Common myeloid progenitor, CD34-positive (primary cell): ENCODE data around the gene CUX1.

Source experiments
- CTCF ChIA-PET: fragments of 350-600 bp; sonication (Branson Sonifier 250); formaldehyde crosslinking; loops from one replicate; lab custom pipeline; 2021; ENCODE audit warnings: antibody characterized with exemption; lab: Charles Lee
- POLR2A ChIA-PET: fragments of 350-600 bp; sonication (Branson Sonifier 250); formaldehyde crosslinking; loops from one replicate; lab custom pipeline; 2021; ENCODE audit warnings: antibody characterized with exemption; lab: Charles Lee
- DNase-seq, 3 donors: peaks; one replicate each; pipeline versions ENCODE4 v3.0.0 to v3.0.0-alpha.2; 2013
- H3K27ac ChIP-seq, 2 experiments: 1 replicate in 1 of 2; 2 replicates in 1 of 2; pipeline ENCODE4 v1.7.0; 2013; ENCODE audit warnings: inconsistent platforms in 2 of 2, low read length in 2 of 2, mild to moderate bottlenecking in 2 of 2, low read depth in 1 of 2, moderate library complexity in 1 of 2; ENCODE audit not compliant: severe bottlenecking in 2 of 2, insufficient read depth in 1 of 2, poor library complexity in 1 of 2
- H3K27me3 ChIP-seq, 5 experiments: replicated peaks in 2 of 5; 1 replicate in 3 of 5; 2 replicates in 2 of 5; pipeline versions ENCODE4 v1.6.1 to v1.7.0; 2013; ENCODE audit warnings: low read length in 4 of 5, mild to moderate bottlenecking in 2 of 5, moderate library complexity in 2 of 5, inconsistent platforms in 1 of 5; ENCODE audit not compliant: insufficient read depth in 5 of 5, control insufficient read depth in 4 of 5
- H3K36me3 ChIP-seq, 4 experiments: 1 replicate in 2 of 4; 2 replicates in 2 of 4; pipeline versions ENCODE4 v1.6.1 to v1.7.0; 2013; ENCODE audit warnings: low read length in 3 of 4, control low read depth in 1 of 4, mild to moderate bottlenecking in 1 of 4; ENCODE audit not compliant: control insufficient read depth in 4 of 4, insufficient read depth in 4 of 4
- H3K4me1 ChIP-seq, 4 experiments: 1 replicate in 3 of 4; 2 replicates in 1 of 4; pipeline versions ENCODE4 v1.6.1 to v1.7.1; 2013; ENCODE audit warnings: low read length in 3 of 4, mild to moderate bottlenecking in 3 of 4, control low read depth in 1 of 4, inconsistent platforms in 1 of 4, moderate library complexity in 1 of 4; ENCODE audit not compliant: control insufficient read depth in 4 of 4, insufficient read depth in 4 of 4; ENCODE audit errors: control extremely low read depth in 1 of 4
- H3K4me3 ChIP-seq, 7 experiments: 1 replicate in 4 of 7; 2 replicates in 3 of 7; pipeline versions ENCODE4 v1.5.1 to v1.7.0; 2013; ENCODE audit warnings: mild to moderate bottlenecking in 7 of 7, low read length in 6 of 7, moderate library complexity in 6 of 7, inconsistent platforms in 2 of 7, low read depth in 2 of 7, control low read depth in 1 of 7; ENCODE audit not compliant: insufficient read depth in 4 of 7, control insufficient read depth in 1 of 7; ENCODE audit errors: extremely low read depth in 1 of 7
- H3K9me3 ChIP-seq, 5 experiments: 1 replicate in 4 of 5; 2 replicates in 1 of 5; pipeline versions ENCODE4 v1.6.1 to v1.7.1; 2013; ENCODE audit warnings: low read length in 4 of 5, mild to moderate bottlenecking in 2 of 5, inconsistent platforms in 1 of 5, low read depth in 1 of 5, moderate library complexity in 1 of 5; ENCODE audit not compliant: control insufficient read depth in 4 of 5, insufficient read depth in 2 of 5; ENCODE audit errors: control extremely low read depth in 1 of 5
- WGBS: methylation state at CpG from one replicate; pipeline ENCODE4 v1.1.5; 2013; ENCODE audit not compliant: insufficient coverage; 5-methylcytosine and 5-hydroxymethylcytosine counted together

Gene CUX1

GRCh38 chr7:102147008-102147407 is 329.6 kb downstream of the CUX1 start:
- peak; percentile 64 to 88 (median 85) for DNase-seq
- H3K27me3 ChIP-seq = no peaks in the 10 kb centered on the region
- H3K36me3 ChIP-seq = peaks cover 7 to 13% (median 9%) of the 10 kb centered on the region in 4 experiments
- H3K9me3 ChIP-seq = no peaks in the 10 kb centered on the region
- H3K4me1 ChIP-seq = peaks cover 0 to 11% (median 2%) of the 10 kb centered on the region in 4 experiments
- CTCF ChIA-PET = no interaction called here
- 65% methylated on average over 4 of the region's 10 CpGs for WGBS
- peak overlapping the region in 3 of 7 experiments; percentile 11 to 69 (median 41) for H3K4me3 ChIP-seq
- H3K27ac ChIP-seq = peak overlapping the region in 1 of 2 experiments; percentile 52
- POLR2A ChIA-PET = no interaction called here

- H3K36me3 ChIP-seq = peaks cover 10 to 22% (median 14%) of the 10 kb centered on the region in 4 experiments
- H3K4me3 ChIP-seq = no peak overlapping the region
- WGBS = 99% methylated on average over 8 of the region's 9 CpGs
- peaks cover 0 to 17% (median 4%) of the 10 kb centered on the region in 4 experiments for H3K4me1 ChIP-seq
- H3K27ac ChIP-seq = no peak overlapping the region
- ChIA-PET CTCF (no interaction called here), POLR2A (no interaction called here)
- DNase-seq = no peak
- H3K27me3 ChIP-seq = no peaks in the 10 kb centered on the region
- no peaks in the 10 kb centered on the region for H3K9me3 ChIP-seq
Measured at GRCh38 chr7:102148799-102149198, 331.4 kb downstream of the CUX1 start.

GRCh38 chr7:102149416-102149815 is 332.0 kb downstream of the CUX1 start:
- H3K36me3 ChIP-seq = peaks cover 10 to 25% (median 14%) of the 10 kb centered on the region in 4 experiments
- 97% methylated on average over 11 of the region's 12 CpGs for WGBS
- ChIA-PET CTCF (no interaction called here), POLR2A (no interaction called here)
- H3K4me3 ChIP-seq = no peak overlapping the region
- H3K27ac ChIP-seq = no peak overlapping the region
- H3K27me3 ChIP-seq = no peaks in the 10 kb centered on the region
- DNase-seq = no peak
- H3K9me3 ChIP-seq = no peaks in the 10 kb centered on the region
- peaks cover 0 to 17% (median 4%) of the 10 kb centered on the region in 4 experiments for H3K4me1 ChIP-seq

GRCh38 chr7:102150266-102150665 is 332.8 kb downstream of the CUX1 start:
- ChIA-PET POLR2A (no interaction called here), CTCF (no interaction called here)
- H3K4me1 ChIP-seq = peaks cover 0 to 17% (median 4%) of the 10 kb centered on the region in 4 experiments
- no peak overlapping the region for H3K4me3 ChIP-seq
- H3K9me3 ChIP-seq = no peaks in the 10 kb centered on the region
- H3K27ac ChIP-seq = peak overlapping the region in 1 of 2 experiments; percentile 1
- peaks cover 10 to 22% (median 14%) of the 10 kb centered on the region in 4 experiments for H3K36me3 ChIP-seq
- H3K27me3 ChIP-seq = no peaks in the 10 kb centered on the region
- DNase-seq = no peak
- WGBS = 98% methylated on average over 14 of the region's 18 CpGs

DNA sequence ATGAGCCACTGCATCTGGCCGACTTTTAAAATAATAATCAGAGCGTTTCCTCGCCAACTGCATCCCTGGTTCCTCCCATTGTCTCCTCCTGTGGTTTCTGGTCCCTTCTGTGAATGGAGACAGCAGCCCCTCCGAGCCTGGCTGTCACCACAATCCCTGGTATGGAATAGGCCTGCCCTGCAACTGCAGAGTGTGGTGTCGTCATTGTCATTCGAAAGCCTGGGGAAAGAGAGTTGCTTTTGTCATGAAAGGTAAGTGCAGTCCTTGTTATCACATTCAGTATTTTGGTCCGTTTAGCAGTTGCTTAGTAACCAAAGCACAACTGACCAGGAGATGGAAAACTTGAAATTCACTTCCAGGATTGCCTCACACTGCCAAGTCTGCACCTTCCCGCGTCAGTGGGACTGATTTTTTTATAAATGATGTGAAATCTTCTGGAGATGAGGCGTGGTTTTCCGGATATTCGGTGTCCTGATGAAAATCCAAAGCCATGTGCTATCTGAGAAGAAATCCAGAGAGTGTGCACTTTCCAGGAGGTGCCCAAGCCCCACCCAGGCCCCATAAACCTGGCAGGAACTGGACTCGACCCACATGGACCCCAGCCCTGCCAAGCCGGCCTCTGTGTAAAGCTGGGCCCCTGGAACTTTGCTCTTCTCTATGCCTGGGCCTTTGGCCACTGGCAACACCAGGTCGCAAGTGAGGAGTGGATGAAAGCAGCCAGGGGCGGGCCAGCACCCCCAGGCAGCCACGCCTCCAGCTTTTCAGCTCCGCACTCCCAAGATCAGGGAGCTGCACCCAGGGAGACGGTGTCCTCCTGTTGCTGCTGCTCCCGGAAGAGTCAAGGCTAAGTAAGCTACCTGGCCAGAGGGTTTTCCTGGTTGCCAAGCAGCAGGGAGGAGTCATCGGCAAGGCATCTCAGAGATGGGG is 335.5 kb downstream of the CUX1 start:
- peak in 1 of 3 donors; percentile 8 for DNase-seq
- no peaks in the 10 kb centered on the region for H3K9me3 ChIP-seq
- H3K36me3 ChIP-seq = peaks cover 6 to 19% (median 12%) of the 10 kb centered on the region in 4 experiments
- ChIA-PET CTCF (interaction anchor here (0.6 kb wide), 1 partner anchor 242 kb away, joined by 3 read pairs; no protein-coding TSS in a partner anchor), POLR2A (interaction anchor here (0.6 kb wide), 1 partner anchor 703 kb away, joined by 5 read pairs; no protein-coding TSS in a partner anchor)
- H3K27me3 ChIP-seq = no peaks in the 10 kb centered on the region
- H3K4me3 ChIP-seq = no peak overlapping the region
- peaks cover 0 to 5% (median 3%) of the 10 kb centered on the region in 4 experiments for H3K4me1 ChIP-seq
- peak overlapping the region in 1 of 2 experiments; percentile 29 for H3K27ac ChIP-seq
- WGBS = 98% methylated on average over 21 of the region's 21 CpGs

GRCh38 chr7:102153599-102153946 is 336.1 kb downstream of the CUX1 start:
- no peak overlapping the region for H3K27ac ChIP-seq

DNA sequence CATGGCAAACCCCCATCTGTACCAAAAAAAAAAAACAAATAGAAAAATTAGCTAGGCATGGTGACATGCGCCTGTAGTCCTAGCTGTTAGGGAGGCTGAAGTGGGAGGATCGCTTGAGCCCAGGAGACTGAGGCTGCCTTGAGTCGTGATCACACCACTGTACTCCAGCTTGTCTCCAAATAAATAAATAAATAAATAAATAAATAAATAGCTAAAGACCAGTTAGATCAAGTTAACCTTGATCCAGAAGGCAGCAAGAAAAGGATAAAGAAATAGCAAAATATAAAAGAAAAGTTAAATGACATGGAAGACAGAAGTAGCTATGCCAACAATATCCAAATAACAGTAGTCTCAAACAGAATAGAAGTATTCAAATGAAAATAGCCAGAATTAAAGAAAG is 337.0 kb downstream of the CUX1 start:
- ChIA-PET CTCF (interaction anchor here (1.1 to 1.7 kb wide), 4 partner anchors 9 to 36 kb away, joined by 3 to 6 read pairs (median 4); no protein-coding TSS in a partner anchor), POLR2A (no interaction called here)
- H3K36me3 ChIP-seq = peaks cover 10 to 28% (median 19%) of the 10 kb centered on the region in 4 experiments
- H3K27ac ChIP-seq = no peak overlapping the region
- H3K4me3 ChIP-seq = no peak overlapping the region
- H3K9me3 ChIP-seq = no peaks in the 10 kb centered on the region
- H3K4me1 ChIP-seq = peaks cover 0 to 5% (median 3%) of the 10 kb centered on the region in 4 experiments
- WGBS = 100% methylated on average over 1 of the region's 3 CpGs
- DNase-seq = no peak
- no peaks in the 10 kb centered on the region for H3K27me3 ChIP-seq

More at GRCh38 chr7:102153599-102153946, 336.1 kb downstream of the CUX1 start:
- no peak for DNase-seq
- 98% methylated on average over 7 of the region's 7 CpGs for WGBS
- Histone ChIP-seq H3K9me3 (no peaks in the 10 kb centered on the region), H3K4me3 (no peak overlapping the region), H3K36me3 (peaks cover 10 to 23% (median 15%) of the 10 kb centered on the region in 4 experiments), H3K27me3 (no peaks in the 10 kb centered on the region), H3K4me1 (peaks cover 0 to 5% (median 3%) of the 10 kb centered on the region in 4 experiments)
- CTCF ChIA-PET = interaction anchor here (1.4 to 1.7 kb wide), 2 partner anchors 10 to 35 kb away, joined by 4 to 6 read pairs; no protein-coding TSS in a partner anchor
- POLR2A ChIA-PET = no interaction called here
